Panc1 (cell line): ENCODE data around the gene KLHDC9. TPM values are rescaled to one million over a fixed set of nuclear protein-coding genes. Genes with fewer than 3 reads are reported as not detected.

Source experiments
- ATAC-seq: fragments of 200-7000 bp; cut with Tn5 transposase; 2 replicates; pipeline ENCODE4 v1.9.1; 2020; ENCODE audit warnings: mild to moderate bottlenecking, moderate library complexity
- BruUV-seq: library from RNA; stranded (reverse); fragments of 400-500 nt; replicated peaks from 2 replicates; lab custom pipeline; 2021; lab: Mats Ljungman, UMichigan
- CTCF ChIA-PET: fragments of 300-600 bp; sonication (Branson Sonifier 250); formaldehyde crosslinking; loops from one replicate; lab custom pipeline; 2022; ENCODE audit warnings: antibody characterized with exemption; lab: Charles Lee
- POLR2A ChIA-PET: fragments of 300-600 bp; sonication (Branson Sonifier 250); formaldehyde crosslinking; loops from one replicate; lab custom pipeline; 2022; ENCODE audit warnings: antibody characterized with exemption; lab: Charles Lee
- DNase-seq: peaks from one replicate; pipeline ENCODE4 v3.0.0-alpha.2; 2010; ENCODE audit warnings: low read depth, low spot score
- H3K27ac ChIP-seq: 2 replicates; pipeline ENCODE4 v1.5.1; 2011; ENCODE audit warnings: mild to moderate bottlenecking, low read length, inconsistent platforms
- H3K27me3 ChIP-seq: fragments of 200-500 bp; sonication (Bioruptor generic); 2 replicates; pipeline ENCODE4 v1.6.0; 2014; ENCODE audit warnings: low read length, inconsistent platforms; ENCODE audit not compliant: control insufficient read depth, insufficient read depth
- H3K36me3 ChIP-seq: fragments of 200-500 bp; sonication (Bioruptor generic); 2 replicates; pipeline ENCODE4 v1.5.1; 2014; ENCODE audit warnings: inconsistent platforms, mild to moderate bottlenecking, low read length, moderate library complexity; ENCODE audit not compliant: control insufficient read depth, insufficient read depth
- H3K4me1 ChIP-seq: 2 replicates; pipeline ENCODE4 v1.5.1; 2011; ENCODE audit warnings: inconsistent platforms, mild to moderate bottlenecking, low read length, moderate library complexity; ENCODE audit not compliant: control insufficient read depth, insufficient read depth
- H3K4me3 ChIP-seq, 2 experiments: 2 replicates each; pipeline ENCODE4 v1.5.1; 2011 to 2012; ENCODE audit warnings: low read depth in 2 of 2, low read length in 2 of 2, mild to moderate bottlenecking in 2 of 2, inconsistent platforms in 1 of 2, moderate library complexity in 1 of 2
- H3K9me3 ChIP-seq: fragments of 200-500 bp; sonication (Bioruptor generic); 2 replicates; pipeline ENCODE4 v1.5.1; 2014; ENCODE audit warnings: low read depth, mild to moderate bottlenecking, inconsistent platforms, low read length, moderate library complexity; ENCODE audit not compliant: control insufficient read depth, insufficient read depth
- POLR2AphosphoS5 ChIP-seq: IDR thresholded peaks from 2 replicates; pipeline ENCODE4 v1.6.1; 2012; ENCODE audit warnings: mild to moderate bottlenecking, low read depth, low read length, moderate library complexity
- SIN3A ChIP-seq: IDR thresholded peaks from 2 replicates; pipeline ENCODE4 v1.6.1; 2012; ENCODE audit warnings: low read depth, mild to moderate bottlenecking, low read length, moderate library complexity, borderline replicate concordance; ENCODE audit not compliant: insufficient read depth
- TCF7L2 ChIP-seq: IDR thresholded peaks from 2 replicates; pipeline ENCODE4 v1.6.1; 2011; ENCODE audit warnings: mild to moderate bottlenecking, low read depth, low read length, inconsistent platforms
- in situ Hi-C: cut with HindIII; loops from 2 replicates; pipeline ENCODE4 v1.10.0; 2016; ENCODE audit warnings: low sequenced_read_pairs, low pct_unique_long_range_greater_than_20kb
- intact Hi-C: fragments of 100-400 bp; cut with micrococcal nuclease; formaldehyde crosslinking; loops from one replicate; pipeline ENCODE4 v1.10.0; 2022; ENCODE audit not compliant: unreplicated experiment
- total RNA-seq: library from RNA; stranded (reverse); gene quantifications from one replicate; pipeline ENCODE4 v1.2.1, GENCODE V29; 2021; ENCODE audit not compliant: unreplicated experiment
- TF ChIP-seq, protein P1 (sequence below), 2 experiments: IDR thresholded peaks; 2 replicates each; pipeline ENCODE4 v1.6.1; 2011 to 2012; ENCODE audit warnings: low read depth in 2 of 2, control low read depth in 1 of 2, low read length in 1 of 2, mild to moderate bottlenecking in 1 of 2, moderate library complexity in 1 of 2; ENCODE audit not compliant: insufficient read depth in 1 of 2
- TF ChIP-seq, protein P2 (sequence below): fragments of 450-650 bp; IDR thresholded peaks from 2 replicates; pipeline ENCODE4 v1.5.1; 2017; ENCODE audit warnings: mild to moderate bottlenecking

The KLHDC9 gene
- total RNA-seq, 1 experiment from 2014 or later = 7.6 TPM

DNA sequence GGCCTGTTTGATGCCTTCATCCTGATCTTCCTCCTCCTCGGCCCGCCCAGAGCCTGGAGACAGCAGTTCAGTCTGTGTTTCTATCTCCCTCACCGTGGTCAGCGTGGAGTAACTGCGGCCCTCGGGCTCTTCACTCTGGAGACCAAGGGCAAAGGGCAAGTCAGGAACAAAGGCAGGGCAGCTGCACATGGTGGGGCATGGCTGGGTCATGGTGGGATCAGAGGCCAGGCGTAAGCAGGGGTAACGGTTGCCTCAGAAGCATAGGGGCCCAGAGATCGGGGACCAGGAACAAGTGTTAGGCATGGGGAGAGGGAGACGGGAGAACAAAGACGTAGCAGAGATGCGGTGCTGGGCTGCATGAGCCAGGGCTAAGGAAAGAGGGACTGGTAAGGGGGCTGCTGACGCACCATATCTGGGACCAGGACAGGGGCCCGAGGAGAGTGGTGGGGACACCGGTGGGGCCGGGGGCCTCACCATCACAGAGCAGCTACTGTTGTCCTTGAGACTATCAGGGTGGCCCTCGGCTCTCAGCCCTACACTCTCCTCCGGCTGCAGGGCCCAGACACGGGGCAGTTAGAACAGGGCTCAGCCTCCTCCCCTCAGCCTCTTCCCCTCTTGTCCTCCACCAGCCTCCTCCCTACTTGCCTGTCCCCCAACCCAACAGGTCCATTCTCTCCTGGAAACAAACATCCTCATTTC is 25.3 kb upstream of the KLHDC9 start:
- Histone ChIP-seq H3K27ac (no peak overlapping the region), H3K4me3 (no peak overlapping the region), H3K9me3 (no peaks in the 10 kb centered on the region), H3K36me3 (no peaks in the 10 kb centered on the region), H3K4me1 (no peaks in the 10 kb centered on the region), H3K27me3 (no peaks in the 10 kb centered on the region)
- no TSS peak for BruUV-seq
- TF ChIP-seq, protein P1, sequence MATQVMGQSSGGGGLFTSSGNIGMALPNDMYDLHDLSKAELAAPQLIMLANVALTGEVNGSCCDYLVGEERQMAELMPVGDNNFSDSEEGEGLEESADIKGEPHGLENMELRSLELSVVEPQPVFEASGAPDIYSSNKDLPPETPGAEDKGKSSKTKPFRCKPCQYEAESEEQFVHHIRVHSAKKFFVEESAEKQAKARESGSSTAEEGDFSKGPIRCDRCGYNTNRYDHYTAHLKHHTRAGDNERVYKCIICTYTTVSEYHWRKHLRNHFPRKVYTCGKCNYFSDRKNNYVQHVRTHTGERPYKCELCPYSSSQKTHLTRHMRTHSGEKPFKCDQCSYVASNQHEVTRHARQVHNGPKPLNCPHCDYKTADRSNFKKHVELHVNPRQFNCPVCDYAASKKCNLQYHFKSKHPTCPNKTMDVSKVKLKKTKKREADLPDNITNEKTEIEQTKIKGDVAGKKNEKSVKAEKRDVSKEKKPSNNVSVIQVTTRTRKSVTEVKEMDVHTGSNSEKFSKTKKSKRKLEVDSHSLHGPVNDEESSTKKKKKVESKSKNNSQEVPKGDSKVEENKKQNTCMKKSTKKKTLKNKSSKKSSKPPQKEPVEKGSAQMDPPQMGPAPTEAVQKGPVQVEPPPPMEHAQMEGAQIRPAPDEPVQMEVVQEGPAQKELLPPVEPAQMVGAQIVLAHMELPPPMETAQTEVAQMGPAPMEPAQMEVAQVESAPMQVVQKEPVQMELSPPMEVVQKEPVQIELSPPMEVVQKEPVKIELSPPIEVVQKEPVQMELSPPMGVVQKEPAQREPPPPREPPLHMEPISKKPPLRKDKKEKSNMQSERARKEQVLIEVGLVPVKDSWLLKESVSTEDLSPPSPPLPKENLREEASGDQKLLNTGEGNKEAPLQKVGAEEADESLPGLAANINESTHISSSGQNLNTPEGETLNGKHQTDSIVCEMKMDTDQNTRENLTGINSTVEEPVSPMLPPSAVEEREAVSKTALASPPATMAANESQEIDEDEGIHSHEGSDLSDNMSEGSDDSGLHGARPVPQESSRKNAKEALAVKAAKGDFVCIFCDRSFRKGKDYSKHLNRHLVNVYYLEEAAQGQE (IDR thresholded peaks at IDR 0.05; ENCODE audit: insufficient read depth in 1 of 2, low read depth in 2 of 2, low read length in 1 of 2) = no peak
- TF ChIP-seq POLR2AphosphoS5 (no peak), TCF7L2 (no peak), SIN3A (no peak)
- TF ChIP-seq, protein P2, sequence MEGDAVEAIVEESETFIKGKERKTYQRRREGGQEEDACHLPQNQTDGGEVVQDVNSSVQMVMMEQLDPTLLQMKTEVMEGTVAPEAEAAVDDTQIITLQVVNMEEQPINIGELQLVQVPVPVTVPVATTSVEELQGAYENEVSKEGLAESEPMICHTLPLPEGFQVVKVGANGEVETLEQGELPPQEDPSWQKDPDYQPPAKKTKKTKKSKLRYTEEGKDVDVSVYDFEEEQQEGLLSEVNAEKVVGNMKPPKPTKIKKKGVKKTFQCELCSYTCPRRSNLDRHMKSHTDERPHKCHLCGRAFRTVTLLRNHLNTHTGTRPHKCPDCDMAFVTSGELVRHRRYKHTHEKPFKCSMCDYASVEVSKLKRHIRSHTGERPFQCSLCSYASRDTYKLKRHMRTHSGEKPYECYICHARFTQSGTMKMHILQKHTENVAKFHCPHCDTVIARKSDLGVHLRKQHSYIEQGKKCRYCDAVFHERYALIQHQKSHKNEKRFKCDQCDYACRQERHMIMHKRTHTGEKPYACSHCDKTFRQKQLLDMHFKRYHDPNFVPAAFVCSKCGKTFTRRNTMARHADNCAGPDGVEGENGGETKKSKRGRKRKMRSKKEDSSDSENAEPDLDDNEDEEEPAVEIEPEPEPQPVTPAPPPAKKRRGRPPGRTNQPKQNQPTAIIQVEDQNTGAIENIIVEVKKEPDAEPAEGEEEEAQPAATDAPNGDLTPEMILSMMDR = no peak
- in situ Hi-C loops = no loop called here
- ATAC-seq (no peak), DNase-seq (no peak)
- CTCF ChIA-PET = no interaction called here
- POLR2A ChIA-PET = interaction anchor here (0.5 kb wide), 1 partner anchor 52 kb away, joined by 8 read pairs; the partner anchor contains the start of gene F11R
- intact Hi-C loops = no loop called here

DNA sequence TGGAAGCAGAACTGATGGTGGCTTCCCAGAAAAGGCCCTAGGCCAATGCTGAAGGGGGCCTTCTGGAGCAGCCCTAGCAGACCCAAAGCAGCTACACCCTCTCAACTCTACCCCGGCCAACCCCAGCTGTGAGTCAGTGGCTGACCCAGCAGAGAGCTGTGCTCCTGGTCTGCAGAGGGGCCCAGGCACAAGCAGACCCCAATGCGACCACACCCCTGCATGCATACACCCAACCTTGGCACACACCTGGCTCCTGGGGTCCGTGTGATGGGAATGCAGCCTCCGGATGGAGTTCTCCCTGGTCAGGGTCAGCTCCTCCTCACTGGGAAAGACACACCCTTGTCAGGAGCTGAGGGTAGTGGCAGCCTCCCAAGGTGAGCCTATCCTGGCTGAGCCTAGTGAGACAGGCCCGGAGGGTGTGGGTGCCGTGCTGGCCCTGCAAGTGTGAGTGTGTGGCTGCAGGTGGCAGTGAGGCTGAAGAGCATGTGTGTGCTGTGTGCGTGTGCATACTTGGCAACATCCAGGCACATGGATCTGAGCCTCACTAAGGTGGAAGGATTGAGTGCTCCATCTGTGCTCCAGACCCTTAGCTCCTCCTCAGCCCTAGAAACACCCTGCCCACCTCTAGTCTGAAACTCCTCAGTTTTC is 24.6 kb upstream of the KLHDC9 start:
- intact Hi-C loops = no loop called here
- Histone ChIP-seq H3K36me3 (no peaks in the 10 kb centered on the region), H3K4me3 (no peak overlapping the region), H3K9me3 (no peaks in the 10 kb centered on the region), H3K27ac (no peak overlapping the region), H3K4me1 (no peaks in the 10 kb centered on the region), H3K27me3 (no peaks in the 10 kb centered on the region)
- TF ChIP-seq, protein P2 = no peak
- TF ChIP-seq TCF7L2 (no peak), SIN3A (no peak), POLR2AphosphoS5 (no peak)
- TF ChIP-seq, protein P1 (IDR thresholded peaks at IDR 0.05; ENCODE audit: insufficient read depth in 1 of 2, low read depth in 2 of 2, low read length in 1 of 2) = no peak
- ChIA-PET CTCF (interaction anchor here (0.5 to 0.9 kb wide), 2 partner anchors 24 to 68 kb away, joined by 3 to 4 read pairs; no protein-coding TSS in a partner anchor), POLR2A (interaction anchor here (0.5 kb wide), 1 partner anchor 52 kb away, joined by 8 read pairs; the partner anchor contains the start of gene F11R)
- BruUV-seq = no TSS peak
- DNase-seq = no peak
- ATAC-seq = peak; percentile 66; the same call in 1 of the 2 replicates
- in situ Hi-C loops = no loop called here
